Uterus (tissue), 2 donors: ENCODE measurements around the gene KPNA4.

Experiments
- POLR2A ChIP-seq, 2 donors: fragments of 450-650 bp; IDR thresholded peaks; one replicate each; pipeline ENCODE4 v1.6.1; 2016; ENCODE audit warnings: antibody characterized with exemption in 2 of 2, mild to moderate bottlenecking in 1 of 2, moderate library complexity in 1 of 2
- TF ChIP-seq, protein P1 (sequence below), 4 experiments: fragments of 200-600 bp in 2 of 4; fragments of 450-650 bp in 2 of 4; sonication (generic) in 2 of 4; IDR thresholded peaks; one replicate each; pipeline ENCODE4 v1.5.1; 2016 to 2019; ENCODE audit warnings: antibody characterized with exemption in 4 of 4, mild to moderate bottlenecking in 2 of 4, moderate library complexity in 1 of 4

DNA sequence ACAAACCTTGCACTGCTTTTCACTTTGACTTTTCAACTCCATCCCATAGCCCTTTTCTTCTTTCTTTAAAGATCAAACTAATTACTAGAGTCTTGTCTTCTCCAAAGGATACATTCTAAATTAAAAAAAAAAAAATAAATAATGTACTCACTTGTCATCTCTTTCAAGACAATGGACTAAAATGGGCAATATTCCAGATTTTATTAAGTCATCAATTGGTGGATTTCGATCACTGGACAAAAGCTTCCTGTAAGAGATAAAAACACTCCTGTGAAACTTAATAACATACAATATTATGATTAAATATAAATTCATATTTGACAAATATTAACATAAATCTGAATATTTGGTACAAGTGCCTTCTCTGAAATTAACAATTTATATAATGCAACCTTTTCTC lies 34.1 kb downstream of the KPNA4 start:
- TF ChIP-seq, protein P1, sequence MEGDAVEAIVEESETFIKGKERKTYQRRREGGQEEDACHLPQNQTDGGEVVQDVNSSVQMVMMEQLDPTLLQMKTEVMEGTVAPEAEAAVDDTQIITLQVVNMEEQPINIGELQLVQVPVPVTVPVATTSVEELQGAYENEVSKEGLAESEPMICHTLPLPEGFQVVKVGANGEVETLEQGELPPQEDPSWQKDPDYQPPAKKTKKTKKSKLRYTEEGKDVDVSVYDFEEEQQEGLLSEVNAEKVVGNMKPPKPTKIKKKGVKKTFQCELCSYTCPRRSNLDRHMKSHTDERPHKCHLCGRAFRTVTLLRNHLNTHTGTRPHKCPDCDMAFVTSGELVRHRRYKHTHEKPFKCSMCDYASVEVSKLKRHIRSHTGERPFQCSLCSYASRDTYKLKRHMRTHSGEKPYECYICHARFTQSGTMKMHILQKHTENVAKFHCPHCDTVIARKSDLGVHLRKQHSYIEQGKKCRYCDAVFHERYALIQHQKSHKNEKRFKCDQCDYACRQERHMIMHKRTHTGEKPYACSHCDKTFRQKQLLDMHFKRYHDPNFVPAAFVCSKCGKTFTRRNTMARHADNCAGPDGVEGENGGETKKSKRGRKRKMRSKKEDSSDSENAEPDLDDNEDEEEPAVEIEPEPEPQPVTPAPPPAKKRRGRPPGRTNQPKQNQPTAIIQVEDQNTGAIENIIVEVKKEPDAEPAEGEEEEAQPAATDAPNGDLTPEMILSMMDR (IDR thresholded peaks at IDR 0.05): no peak
- TF ChIP-seq POLR2A (IDR thresholded peaks at IDR 0.05): no peak
